Glutamatergic neuron (in vitro differentiated cells): Measurements from ENCODE around the gene CDH23. TPM values are rescaled to one million over a fixed set of nuclear protein-coding genes. Genes with fewer than 3 reads are reported as not detected.

Experiments
- DNase-seq: peaks from one replicate; pipeline ENCODE4 v3.0.0; 2022
- H3K27ac Mint-ChIP-seq: one replicate; pipeline ENCODE4 v1.8.0; 2020; ENCODE audit warnings: mild to moderate bottlenecking, mixed read lengths, inconsistent platforms; ENCODE audit not compliant: unreplicated experiment
- H3K27me3 Mint-ChIP-seq: one replicate; pipeline ENCODE4 v1.8.0; 2020; ENCODE audit warnings: mild to moderate bottlenecking, moderate library complexity, mixed read lengths, inconsistent platforms; ENCODE audit not compliant: unreplicated experiment
- H3K36me3 Mint-ChIP-seq: one replicate; pipeline ENCODE4 v1.8.0; 2020; ENCODE audit warnings: mild to moderate bottlenecking, mixed read lengths, inconsistent platforms; ENCODE audit not compliant: unreplicated experiment
- H3K4me1 Mint-ChIP-seq: one replicate; pipeline ENCODE4 v1.8.0; 2020; ENCODE audit warnings: mild to moderate bottlenecking, low read depth, mixed read lengths, inconsistent platforms; ENCODE audit not compliant: unreplicated experiment
- H3K4me3 Mint-ChIP-seq: one replicate; pipeline ENCODE4 v1.8.0; 2020; ENCODE audit warnings: mild to moderate bottlenecking, mixed read lengths, inconsistent platforms; ENCODE audit not compliant: unreplicated experiment
- H3K9me3 Mint-ChIP-seq: one replicate; pipeline ENCODE4 v1.8.0; 2020; ENCODE audit warnings: mild to moderate bottlenecking, moderate library complexity, mixed read lengths, inconsistent platforms; ENCODE audit not compliant: unreplicated experiment
- CTCF ChIP-seq: fragments of 200-600 bp; sonication (generic); IDR thresholded peaks from one replicate; pipeline ENCODE4 v1.5.0; 2021; ENCODE audit not compliant: partially characterized antibody, unreplicated experiment
- total RNA-seq: library from RNA; stranded (reverse); fragmentation: NEBNext Ultra II Directional; extraction: Animal tissue kit (Norgen Biotek cat#: 25700); gene quantifications from one replicate; pipeline ENCODE4 v1.2.1, GENCODE V29; 2021; ENCODE audit not compliant: unreplicated experiment

CDH23 gene
- total RNA-seq, 1 donor from 2014 or later, result 2.0 TPM

- Mint-ChIP-seq H3K36me3 (no peaks in the 10 kb centered on the region), H3K27ac (no peak overlapping the region), H3K27me3 (peaks cover 4% of the 10 kb centered on the region), H3K4me3 (no peak overlapping the region), H3K4me1 (no peaks in the 10 kb centered on the region), H3K9me3 (peaks cover 1% of the 10 kb centered on the region)
- TF ChIP-seq CTCF, result no peak
- DNase-seq, result no peak
Observed at GRCh38 chr10:71695502-71696476, 299.1 kb downstream of the CDH23 start.

DNA sequence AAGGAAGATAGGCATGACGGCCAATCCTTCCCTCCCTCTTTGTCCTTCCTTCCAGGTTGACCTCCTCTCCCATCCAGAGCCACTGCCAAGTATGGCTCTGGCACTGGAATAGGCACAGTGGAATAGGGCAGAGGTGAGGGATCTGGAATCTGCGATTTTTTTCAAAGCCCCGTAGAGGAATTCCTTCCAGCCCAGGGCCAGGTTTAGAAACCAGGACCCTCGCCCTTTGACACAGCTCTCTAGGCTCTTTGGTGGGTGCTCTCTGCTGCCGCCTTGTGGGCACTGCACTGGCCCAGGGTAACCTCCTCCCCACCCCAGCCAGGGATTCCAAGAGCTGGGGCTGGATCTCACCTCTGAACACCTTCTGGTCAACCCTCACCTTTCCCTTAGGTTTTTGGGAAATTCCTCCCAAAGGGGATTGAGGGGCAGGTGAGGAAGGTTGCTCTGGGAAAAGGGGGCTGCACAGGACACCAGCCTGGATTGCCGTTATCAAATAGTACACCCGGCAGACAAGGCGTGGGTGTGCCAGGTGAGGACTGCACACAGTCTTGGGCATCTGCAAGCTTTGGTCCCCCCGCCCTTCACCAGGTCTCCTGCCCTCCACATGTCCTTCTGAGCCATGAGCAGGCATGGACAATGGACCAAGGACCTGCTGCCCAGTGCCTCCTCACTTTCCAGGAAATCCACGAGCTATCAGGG, 300.1 kb downstream of the CDH23 start:
- DNase-seq, result peak; percentile 83
- Mint-ChIP-seq H3K27me3 (peaks cover 2% of the 10 kb centered on the region), H3K4me3 (no peak overlapping the region), H3K4me1 (no peaks in the 10 kb centered on the region), H3K27ac (no peak overlapping the region), H3K36me3 (no peaks in the 10 kb centered on the region), H3K9me3 (no peaks in the 10 kb centered on the region)
- TF ChIP-seq CTCF, result peak; percentile 88

DNA sequence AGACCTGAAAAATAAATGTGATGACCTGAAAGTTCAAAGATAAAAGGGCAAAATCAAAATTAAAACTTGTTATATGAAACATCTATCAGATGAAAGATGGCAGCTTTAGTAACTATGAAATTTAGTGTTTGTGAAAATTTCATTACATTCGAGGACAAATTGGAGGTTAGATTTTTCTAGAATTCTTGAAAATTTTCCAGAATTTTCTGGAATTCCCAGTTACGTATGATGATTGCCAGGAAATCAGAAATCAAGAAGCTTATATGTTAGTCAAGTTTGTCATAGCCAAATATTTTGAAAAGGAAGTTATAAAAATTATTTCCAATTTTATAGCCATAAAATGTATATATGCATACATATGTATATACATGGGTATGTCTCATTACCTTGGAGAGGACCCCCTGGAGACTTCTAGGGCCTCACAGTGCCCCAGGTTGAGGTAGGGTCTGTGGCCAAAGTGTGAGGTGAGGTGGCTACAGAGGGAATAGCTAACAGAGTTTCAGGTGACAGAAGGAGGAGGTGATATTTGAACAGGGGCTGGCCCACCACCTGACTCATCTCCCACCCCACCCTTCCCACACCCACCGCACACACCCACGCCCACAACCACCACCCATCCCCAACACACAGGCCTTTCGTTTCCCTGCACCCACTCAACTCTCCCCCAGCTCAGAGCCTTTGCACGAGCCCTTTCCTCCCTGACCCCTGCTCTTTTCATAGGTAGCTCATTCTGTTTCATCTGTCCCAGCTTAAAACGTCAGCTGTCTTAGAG, 301.4 kb downstream of the CDH23 start:
- H3K9me3 Mint-ChIP-seq, result no peaks in the 10 kb centered on the region
- no peak for TF ChIP-seq CTCF
- no peak overlapping the region for H3K4me3 Mint-ChIP-seq
- peaks cover 2% of the 10 kb centered on the region for H3K27me3 Mint-ChIP-seq
- no peak for DNase-seq
- no peaks in the 10 kb centered on the region for H3K4me1 Mint-ChIP-seq
- H3K36me3 Mint-ChIP-seq, result no peaks in the 10 kb centered on the region
- H3K27ac Mint-ChIP-seq, result no peak overlapping the region

GRCh38 chr10:71698737-71699136, 302.0 kb downstream of the CDH23 start:
- H3K27me3 Mint-ChIP-seq, result peaks cover 3% of the 10 kb centered on the region
- no peak for TF ChIP-seq CTCF
- H3K9me3 Mint-ChIP-seq, result no peaks in the 10 kb centered on the region
- H3K27ac Mint-ChIP-seq, result no peak overlapping the region
- no peaks in the 10 kb centered on the region for H3K4me1 Mint-ChIP-seq
- H3K36me3 Mint-ChIP-seq, result no peaks in the 10 kb centered on the region
- H3K4me3 Mint-ChIP-seq, result no peak overlapping the region
- DNase-seq, result no peak
